HG03280 (cell line): ENCODE results near the gene HK1.

Source experiments
- ATAC-seq: cut with Tn5 transposase; IDR thresholded peaks from one replicate; pipeline ENCODE4 v1.9.1; 2021; ENCODE audit warnings: mild to moderate bottlenecking, moderate library complexity; ENCODE audit not compliant: unreplicated experiment

Gene HK1

DNA sequence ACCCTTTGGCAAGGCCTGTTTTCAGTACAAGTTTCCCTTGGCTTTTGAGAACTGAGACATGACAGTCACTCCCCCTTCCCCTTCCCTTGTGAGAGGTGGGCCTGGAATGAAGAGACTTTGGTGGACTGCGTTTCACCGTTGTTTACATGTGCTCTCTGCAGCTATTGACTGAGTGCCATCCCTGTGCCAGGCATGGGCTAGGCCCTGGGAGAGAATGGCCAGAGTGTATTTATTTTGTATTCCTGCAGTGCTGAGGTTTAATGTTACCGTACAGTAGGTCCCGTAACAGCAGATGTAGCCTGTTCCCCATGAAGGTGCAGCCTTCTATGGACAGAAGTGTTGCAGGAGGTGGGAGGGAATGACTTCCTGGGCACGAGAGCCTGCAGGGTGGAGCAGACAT, 88.4 kb downstream of the HK1 start:
- no peak for ATAC-seq

DNA sequence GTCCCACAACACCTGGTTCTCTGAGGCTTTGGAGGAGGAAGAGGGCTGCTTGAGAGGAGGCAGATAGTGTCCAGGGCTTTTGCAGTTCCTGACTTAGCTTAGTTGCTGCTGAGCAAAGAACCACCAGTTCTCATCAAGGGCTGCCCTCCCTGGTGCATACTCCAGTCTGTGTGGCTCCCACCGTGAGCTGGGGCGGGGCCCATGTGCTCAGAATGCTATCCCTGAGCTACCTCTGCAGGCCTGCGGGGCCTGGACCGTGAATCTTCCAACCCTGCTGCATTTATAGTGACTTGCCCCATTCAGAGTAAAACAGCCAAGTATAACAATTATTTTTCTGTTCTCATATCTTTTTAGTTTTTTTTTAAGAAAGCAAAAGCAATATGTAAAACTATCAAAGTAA, 89.2 kb downstream of the HK1 start:
- ATAC-seq: no peak

DNA sequence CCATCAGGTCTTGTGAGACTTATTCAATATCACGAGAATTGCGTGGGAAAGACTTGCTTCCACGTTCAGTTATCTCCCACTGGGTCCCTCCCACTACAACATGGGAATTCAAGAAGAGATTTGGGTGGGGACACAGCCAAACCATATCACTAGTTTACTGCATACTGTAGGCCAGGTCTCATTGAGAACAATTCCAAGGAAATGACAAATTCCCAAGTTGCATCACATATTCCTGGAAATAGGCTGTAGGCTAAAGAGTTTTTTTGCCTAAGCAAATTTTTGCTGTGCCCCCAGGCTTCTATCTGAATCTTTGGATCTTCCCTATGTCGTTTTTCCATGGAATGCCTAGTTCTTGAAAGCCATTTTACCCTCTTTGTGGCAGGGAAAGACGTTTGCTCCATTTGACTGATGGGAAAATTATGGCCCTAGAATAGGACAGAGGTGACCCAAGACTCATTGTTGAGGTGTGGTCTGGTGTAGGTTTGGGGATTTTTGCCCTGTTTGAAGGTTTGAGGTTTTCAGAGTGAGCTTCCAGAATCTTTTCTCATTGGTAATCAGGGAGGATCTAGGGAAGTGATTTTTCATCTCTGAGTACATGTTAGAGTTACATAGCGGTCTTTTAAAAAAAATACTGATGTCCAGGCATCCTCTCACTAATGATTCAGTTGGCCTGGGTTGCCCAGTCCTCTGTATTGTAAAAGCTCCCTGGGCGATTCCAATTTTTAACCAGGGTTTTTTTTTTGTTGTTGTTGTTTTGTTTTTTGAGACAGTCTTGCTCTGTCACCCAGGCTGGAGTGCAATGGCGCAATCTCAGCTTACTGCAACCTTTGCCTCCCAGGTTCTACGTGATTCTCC, 94.1 kb downstream of the HK1 start:
- no peak for ATAC-seq

DNA sequence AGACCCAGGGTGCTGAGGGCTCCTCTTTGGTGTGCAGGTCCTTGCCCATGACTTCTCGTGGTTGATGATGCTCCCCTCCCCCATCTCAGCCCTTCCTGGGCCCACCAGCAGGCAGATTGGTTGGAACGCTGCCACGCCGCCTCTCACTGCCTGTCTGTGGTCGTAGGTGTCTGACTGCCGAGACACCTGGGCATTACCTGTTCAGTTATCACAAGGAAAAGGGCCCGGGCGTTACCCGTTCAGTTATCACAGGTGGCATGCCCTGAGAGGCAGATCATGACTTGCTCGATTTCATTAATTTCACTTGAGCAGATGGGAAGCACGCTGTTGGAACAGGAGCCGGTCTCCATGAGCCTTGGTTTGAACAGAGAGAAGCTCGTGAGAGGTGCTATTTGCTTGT, 95.9 kb downstream of the HK1 start:
- ATAC-seq: no peak

DNA sequence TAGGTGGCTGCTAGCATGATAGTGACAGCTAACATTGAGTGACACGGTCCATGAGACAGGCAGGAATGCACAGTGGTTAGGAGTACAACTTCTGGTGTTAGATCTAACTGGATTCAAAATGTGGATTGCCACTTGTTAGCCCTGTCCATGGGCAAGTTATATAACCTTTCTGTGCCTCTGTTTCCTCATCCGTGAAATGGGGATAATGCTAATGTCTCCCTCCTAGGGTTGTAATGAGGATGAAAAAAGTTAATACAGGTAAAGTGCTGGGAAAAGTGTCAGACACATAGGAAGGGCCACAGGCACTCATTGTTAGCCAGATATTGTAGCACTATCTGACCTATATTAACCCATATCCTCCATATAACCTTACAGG, 96.6 kb downstream of the HK1 start:
- no peak for ATAC-seq

DNA sequence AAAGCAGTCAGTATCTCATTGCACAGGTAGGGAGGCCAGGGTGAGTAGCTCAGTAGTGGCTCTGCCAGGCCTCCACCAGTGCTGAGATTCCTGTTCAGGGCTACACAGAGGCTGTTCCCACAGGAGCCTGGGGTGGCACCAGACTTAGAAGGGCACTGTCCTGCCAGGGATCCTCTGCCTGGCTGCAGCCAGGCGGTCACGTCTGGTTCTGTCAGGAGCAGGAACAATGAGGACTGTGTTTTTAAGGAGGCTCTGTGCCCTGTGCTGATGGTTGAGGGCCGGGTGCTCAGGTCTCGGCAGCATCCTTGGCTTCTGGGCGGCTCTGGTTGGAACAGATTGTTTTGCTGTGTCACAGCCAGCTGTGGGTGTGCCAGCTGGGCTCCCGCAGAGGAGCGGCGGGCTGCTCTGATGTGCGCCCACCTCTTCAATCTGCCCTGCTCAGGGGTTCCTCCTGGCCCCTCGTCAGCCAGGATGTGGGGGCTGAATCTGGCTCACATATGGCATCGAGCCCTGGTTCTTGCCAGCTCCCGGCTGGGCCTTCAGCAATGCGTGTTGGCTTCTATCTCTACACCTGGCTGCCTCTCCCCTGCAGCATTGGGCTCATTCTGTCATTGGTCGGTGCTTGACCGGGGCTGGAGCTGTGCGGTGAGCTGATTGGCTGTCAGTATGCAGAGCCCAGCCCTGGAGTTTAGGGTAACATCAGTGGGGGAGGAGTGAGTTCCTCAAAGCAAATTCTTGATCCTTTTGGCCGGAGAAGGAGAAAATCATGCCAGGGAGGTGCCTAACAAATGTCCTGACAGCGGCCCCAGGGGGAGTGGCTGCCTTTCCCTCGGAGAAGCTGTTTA, 97.2 kb downstream of the HK1 start:
- no peak for ATAC-seq

DNA sequence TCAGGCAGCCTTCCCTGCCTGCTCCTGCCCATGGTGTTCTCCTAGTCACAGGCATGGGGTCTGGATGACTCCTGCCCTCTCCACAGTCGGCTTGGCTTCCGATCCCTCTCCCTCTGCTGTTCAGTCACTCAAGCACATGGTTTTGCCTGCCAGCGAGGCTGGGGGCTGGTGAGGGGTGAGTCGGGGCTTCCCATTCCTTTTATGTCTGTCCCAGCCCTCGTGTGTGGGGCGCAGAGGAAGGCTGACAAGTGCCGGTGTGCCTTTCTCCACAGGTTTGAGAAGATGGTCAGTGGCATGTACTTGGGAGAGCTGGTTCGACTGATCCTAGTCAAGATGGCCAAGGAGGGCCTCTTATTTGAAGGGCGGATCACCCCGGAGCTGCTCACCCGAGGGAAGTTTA, 98.4 kb downstream of the HK1 start:
- ATAC-seq: no peak

DNA sequence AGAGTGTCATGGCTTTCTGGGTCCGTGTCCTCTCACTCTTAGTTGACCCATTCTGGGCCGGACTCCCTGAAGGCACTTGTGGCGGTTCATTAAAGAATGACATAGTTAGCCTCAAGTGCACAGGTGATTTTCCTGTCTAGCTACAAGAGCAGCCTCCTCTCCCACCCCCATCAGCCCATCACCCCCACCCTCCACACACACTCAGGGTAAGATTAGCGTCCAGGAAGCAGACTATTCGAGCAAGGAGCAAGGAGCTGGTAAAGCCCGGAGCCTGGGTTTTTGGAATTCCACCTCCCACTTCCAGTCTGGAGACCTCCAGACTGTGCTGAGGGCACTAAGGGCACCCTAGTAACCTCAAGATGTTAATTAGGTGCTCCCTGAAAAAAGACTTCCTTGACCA, 98.9 kb downstream of the HK1 start:
- no peak for ATAC-seq

DNA sequence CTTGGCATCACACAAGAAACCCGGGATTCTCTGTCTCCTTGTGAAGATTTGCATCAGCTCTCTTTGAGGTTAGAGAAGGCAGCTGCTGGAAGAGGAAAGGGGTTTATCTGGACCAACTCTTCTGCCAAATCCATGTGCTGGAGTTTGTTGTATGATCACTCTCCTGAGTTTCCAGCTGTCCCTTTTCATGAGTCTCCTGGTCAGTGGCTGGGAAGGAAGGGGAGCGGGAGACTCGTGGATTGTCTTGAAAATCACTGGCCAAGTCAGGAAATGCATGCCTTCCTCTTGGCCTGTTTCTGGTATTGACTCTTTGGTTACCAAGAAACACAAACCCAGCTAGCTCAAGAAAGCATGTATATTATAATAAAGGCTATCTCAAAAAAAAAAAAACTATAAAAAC, 99.6 kb downstream of the HK1 start:
- ATAC-seq: no peak

DNA sequence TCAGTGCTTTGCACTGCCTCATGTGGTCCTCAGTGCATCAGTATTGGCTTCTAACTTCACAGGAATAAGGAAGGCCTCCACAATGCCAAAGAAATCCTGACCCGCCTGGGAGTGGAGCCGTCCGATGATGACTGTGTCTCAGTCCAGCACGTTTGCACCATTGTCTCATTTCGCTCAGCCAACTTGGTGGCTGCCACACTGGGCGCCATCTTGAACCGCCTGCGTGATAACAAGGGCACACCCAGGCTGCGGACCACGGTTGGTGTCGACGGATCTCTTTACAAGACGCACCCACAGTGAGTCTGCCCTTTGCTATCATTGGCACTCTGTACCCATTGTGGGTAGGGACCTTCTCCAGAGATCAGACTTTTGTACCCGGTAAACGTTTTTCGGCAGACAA, 101.5 kb downstream of the HK1 start:
- ATAC-seq: no peak

DNA sequence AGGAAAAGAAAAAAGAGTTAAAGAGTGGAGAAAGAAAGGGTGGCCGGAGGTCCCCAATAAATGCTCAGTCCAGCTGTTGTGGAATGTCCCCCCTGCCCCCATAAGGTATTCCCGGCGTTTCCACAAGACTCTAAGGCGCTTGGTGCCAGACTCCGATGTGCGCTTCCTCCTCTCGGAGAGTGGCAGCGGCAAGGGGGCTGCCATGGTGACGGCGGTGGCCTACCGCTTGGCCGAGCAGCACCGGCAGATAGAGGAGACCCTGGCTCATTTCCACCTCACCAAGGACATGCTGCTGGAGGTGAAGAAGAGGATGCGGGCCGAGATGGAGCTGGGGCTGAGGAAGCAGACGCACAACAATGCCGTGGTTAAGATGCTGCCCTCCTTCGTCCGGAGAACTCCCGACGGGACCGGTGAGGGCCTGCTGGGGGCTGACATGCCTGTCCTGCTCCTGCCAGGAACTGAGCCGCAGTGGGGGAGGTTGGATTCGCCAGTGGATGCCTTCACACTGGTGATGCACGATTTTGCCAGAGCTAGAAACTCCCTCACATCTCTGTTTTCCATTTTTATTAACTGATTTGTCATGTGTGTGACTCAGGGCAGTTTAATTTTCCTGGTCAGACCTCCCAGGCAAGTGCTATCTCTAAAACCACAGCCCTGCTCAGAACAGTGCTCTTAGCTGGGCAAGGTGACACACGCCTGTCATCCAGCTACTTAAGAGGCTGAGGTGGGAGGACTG, 104.3 kb downstream of the HK1 start:
- no peak for ATAC-seq

DNA sequence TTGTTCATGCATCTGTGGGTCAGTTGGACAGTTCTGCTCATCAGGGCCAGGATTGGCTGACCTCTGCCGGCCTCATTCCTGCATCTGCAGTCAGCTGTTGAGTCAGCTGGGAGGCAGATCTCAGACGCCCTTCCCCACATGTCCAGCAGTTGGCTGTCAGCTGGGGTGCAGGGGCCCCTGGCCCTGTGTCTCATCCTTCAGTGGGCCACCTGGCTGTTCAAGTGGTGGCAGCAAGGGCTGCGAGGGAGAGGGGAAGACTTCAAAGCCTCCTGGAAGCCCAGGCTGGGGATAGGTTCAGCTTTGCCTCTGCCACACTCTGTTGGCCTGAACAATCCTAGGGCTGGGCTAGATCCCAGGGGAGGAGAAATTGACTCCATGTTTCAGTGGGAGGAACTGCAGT, 105.3 kb downstream of the HK1 start:
- ATAC-seq: no peak

DNA sequence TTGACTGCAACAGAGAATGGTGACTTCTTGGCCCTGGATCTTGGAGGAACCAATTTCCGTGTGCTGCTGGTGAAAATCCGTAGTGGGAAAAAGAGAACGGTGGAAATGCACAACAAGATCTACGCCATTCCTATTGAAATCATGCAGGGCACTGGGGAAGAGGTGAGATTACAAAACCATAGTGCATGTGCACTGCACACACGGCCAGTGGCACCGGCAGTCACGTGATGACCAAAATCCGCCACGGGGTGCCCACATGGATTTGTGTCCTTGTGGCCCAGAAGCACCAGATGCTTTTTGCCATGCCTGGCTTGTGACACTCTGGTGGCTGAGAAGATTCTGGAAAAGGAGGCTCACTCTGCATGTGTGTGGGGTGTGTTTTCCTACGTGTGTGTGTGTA, 106.0 kb downstream of the HK1 start:
- ATAC-seq: no peak

DNA sequence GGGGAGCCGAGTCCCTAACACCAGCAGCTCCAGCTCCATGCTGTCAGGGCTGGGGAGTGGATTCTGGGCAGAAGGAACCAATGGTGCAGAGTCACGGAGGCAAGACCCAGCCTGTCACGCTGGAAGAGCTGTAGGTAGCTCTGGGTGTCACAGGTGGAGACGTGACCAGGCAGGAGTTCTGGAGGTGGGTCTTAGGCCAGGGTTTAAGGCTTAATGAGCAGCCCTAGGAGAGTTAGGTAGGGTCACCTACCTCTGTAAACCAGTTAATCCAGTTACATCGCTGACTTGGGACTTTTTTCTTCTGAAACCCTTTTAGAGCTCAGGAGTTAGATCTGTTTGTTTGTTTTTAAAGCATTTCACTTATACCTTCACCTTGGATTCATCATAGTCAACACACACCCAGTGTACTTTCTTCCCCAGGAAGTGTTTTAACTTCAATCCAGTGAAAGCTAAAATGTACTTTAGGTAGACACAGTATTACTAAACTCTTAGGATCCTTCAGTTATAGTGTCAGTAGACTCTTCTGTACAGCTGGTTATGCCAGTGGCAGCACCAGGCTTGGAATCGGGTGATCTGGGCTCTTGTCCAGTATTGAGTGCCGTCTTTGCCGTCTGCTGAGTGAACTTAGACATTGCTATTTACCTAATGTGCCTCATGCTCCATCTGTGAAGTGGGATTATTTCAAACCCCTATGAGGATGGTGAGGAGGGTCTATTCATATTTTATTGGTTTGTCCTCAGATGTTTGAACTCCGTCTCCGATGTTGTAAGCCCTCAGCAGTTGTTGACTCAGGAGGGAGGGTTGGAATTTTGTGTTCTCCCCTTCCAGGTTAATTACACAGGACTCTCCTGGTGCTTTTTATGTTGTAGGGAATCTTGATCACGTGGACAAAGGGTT, 107.4 kb downstream of the HK1 start:
- ATAC-seq: no peak

DNA sequence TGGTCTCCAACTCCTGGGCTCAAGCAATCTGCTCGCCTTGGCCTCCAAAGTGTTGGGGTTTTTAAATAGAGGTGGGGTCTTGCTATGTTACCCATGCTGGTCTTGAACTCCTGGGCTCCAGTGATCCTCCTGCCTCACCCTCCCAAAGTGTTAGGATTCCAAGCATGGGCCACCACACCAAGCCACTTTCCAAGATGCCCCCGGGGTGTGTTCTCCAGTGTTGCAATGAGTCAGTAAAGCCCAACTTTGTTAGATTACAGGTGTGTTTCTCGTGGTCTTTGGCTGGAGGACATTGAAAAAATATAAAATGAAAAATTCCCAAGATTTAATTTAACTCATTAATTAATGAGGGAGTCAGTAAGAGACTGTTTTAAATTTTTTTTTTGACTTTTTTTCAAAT, 109.2 kb downstream of the HK1 start:
- ATAC-seq: no peak

DNA sequence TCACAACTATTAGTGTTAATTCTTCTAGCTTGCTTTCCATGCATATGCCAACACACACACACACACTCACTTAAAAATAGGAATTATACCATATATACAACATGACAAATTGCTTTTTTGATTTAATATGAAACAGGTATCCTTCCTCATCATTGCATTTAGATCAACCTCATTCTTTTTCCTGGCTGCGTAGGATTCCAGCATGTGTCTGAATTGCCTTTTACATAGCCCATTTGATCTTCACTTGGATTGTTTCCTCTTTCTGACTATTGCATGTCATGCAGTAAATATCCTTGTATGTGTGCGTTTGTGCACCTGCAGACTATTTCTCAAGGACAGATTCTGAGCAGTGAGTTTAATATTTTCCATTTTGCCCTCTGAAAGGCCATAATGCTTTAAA, 110.2 kb downstream of the HK1 start:
- ATAC-seq: no peak

DNA sequence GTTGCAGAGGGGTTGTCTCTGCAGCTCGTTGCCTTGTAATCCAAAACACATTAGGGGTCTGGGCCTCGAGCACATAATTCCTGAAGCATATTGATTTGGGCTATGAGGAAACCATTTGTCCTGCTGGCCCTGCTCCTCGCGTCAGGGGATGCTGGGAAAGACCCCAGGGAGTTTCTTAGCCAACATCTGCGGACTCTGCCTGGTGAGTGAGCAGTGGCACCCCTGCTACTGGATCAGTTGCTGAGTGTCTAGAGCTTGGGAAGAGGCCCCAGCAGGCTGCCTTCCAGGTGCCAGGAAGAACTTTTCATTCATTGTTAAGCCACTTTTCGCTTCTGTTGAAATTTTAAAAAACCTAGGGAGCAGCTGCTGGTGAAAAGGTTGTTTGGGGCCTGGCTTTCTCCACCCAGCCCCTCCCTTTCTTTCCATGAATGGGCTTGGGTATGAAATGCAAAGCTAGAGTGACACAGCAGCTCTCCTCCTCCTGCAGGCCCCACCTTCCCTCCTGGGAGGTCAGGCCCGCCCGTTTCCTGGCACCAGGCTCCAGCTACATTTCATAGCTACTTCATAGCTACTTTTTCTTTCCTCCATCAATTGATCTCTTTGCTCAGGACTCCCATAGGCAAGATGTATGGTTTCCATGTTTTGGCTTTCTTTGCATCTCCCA, 111.7 kb downstream of the HK1 start:
- no peak for ATAC-seq

DNA sequence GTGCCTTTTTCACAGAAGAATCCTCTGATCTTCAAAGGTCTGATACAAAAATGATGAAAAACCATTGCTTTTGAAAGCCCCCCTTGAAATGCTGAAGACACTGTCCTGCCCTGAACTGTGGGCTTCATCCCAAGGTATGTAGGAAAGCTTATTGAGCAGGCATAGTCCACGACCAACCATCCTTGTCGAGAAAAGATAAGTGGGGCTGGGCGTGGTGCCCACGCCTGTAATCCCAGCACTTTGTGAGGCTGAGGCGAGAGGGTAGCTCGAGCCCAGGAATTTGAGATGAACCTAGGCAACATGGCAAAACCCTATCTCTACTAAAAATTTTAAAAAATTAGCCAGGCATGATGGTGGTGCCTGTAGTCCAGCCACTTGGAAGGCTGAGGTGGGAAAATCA, 112.9 kb downstream of the HK1 start:
- ATAC-seq: no peak

DNA sequence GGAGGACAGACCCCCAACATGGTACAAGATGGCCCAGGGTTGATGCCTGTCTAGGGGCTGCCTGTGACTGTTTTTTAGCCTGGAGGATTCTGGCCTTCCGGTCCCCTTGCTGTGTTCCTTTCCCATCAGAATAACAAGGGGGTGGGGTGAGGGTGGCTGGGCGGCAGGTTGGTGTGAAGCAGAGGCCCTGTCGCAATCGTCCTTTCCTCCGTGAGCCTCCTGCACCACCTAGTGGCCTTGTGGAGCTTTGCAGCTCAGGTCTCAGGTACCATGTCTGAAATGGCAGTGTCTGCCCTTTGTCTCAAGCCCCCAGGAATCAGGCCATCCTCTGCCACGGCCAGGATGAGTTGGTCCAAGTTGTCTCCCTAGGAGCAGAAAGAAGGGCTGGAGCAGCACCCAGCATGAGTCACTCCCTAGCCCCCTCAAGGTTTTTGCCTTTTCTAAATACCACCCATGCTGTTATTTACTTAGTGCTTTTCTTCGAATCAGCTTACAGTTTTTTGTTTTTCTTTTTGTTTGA, 114.2 kb downstream of the HK1 start:
- ATAC-seq: peak; percentile 74

DNA sequence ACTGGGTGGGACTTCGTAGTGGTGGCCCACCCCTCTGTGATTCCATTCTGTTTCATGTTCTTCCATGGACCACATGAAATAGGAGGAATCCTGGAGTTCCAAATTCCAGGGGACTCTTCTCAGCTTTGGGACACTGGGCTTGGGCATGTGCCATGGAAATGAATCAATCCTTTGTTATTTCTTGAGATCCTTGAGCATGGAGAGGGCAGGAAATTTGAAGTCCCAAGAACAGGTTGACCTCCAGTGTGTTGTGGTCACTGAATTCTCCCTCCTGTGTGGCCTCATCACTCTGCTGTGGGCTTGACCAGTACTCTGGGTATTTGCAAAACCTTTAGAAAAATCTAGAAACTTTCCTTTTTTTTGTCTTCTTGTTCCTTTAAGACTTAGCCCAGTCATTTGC, 115.7 kb downstream of the HK1 start:
- no peak for ATAC-seq
